Keratinocyte (primary cell): Measurements from ENCODE around the gene STK32C. TPM values are rescaled to one million over a fixed set of nuclear protein-coding genes. Genes with fewer than 3 reads are reported as not detected.

Experiments used
- DNase-seq: peaks from one replicate; pipeline ENCODE4 v3.0.0-alpha.2; 2011; ENCODE audit warnings: low read depth, missing footprints, low spot score
- FAIRE-seq: peaks from 2 replicates; lab custom pipeline; 2011; peaks lifted over from hg19 to GRCh38; lab: Jason Lieb, UNC
- H2AFZ ChIP-seq: 2 replicates; pipeline ENCODE4 v1.6.0; 2012; ENCODE audit warnings: low read length, control low read depth, inconsistent platforms; ENCODE audit not compliant: control insufficient read depth
- H3K27ac ChIP-seq: 2 replicates; pipeline ENCODE4 v1.5.1; 2011; ENCODE audit warnings: low read length; ENCODE audit not compliant: control insufficient read depth, insufficient read depth
- H3K27me3 ChIP-seq: 3 replicates; pipeline ENCODE4 v1.6.0; 2011; ENCODE audit warnings: low read length; ENCODE audit not compliant: control insufficient read depth, insufficient read depth; ENCODE audit errors: extremely low read depth
- H3K36me3 ChIP-seq, 2 experiments: 2 replicates in 1 of 2; 3 replicates in 1 of 2; pipeline ENCODE4 v1.5.1; 2011; ENCODE audit warnings: low read length in 2 of 2, mild to moderate bottlenecking in 1 of 2; ENCODE audit not compliant: control insufficient read depth in 2 of 2, insufficient read depth in 2 of 2; ENCODE audit errors: extremely low read depth in 1 of 2
- H3K4me1 ChIP-seq: 3 replicates; pipeline ENCODE4 v1.5.1; 2011; ENCODE audit warnings: low read length; ENCODE audit not compliant: control insufficient read depth, insufficient read depth; ENCODE audit errors: extremely low read depth
- H3K4me2 ChIP-seq: 3 replicates; pipeline ENCODE4 v1.6.0; 2011; ENCODE audit warnings: low read depth, low read length; ENCODE audit not compliant: control insufficient read depth, insufficient read depth; ENCODE audit errors: extremely low read depth
- H3K4me3 ChIP-seq, 3 experiments: fragments of 200-600 bp in 1 of 3; sonication (generic) in 1 of 3; 2 replicates in 2 of 3; 3 replicates in 1 of 3; pipeline ENCODE4 v1.5.1; 2011 to 2016; ENCODE audit warnings: low read length in 3 of 3, mild to moderate bottlenecking in 3 of 3, control low read depth in 2 of 3, inconsistent platforms in 1 of 3, low read depth in 1 of 3, mixed read lengths in 1 of 3, mixed run types in 1 of 3, moderate library complexity in 1 of 3; ENCODE audit not compliant: control insufficient read depth in 2 of 3, insufficient read depth in 2 of 3; ENCODE audit errors: extremely low read depth in 1 of 3
- H3K79me2 ChIP-seq: 2 replicates; pipeline ENCODE4 v1.6.0; 2012; ENCODE audit warnings: low read length; ENCODE audit not compliant: control insufficient read depth, insufficient read depth
- H3K9ac ChIP-seq: 3 replicates; pipeline ENCODE4 v1.6.0; 2011; ENCODE audit warnings: low read length; ENCODE audit not compliant: control insufficient read depth, insufficient read depth; ENCODE audit errors: extremely low read depth
- H3K9me1 ChIP-seq: 3 replicates; pipeline ENCODE4 v1.6.0; 2011; ENCODE audit warnings: low read length; ENCODE audit not compliant: control insufficient read depth, insufficient read depth; ENCODE audit errors: extremely low read depth
- H3K9me3 ChIP-seq: 2 replicates; pipeline ENCODE4 v1.5.1; 2012; ENCODE audit warnings: low read depth, low read length; ENCODE audit not compliant: control insufficient read depth
- H4K20me1 ChIP-seq: 3 replicates; pipeline ENCODE4 v1.6.0; 2011; ENCODE audit warnings: low read length; ENCODE audit not compliant: control insufficient read depth, insufficient read depth; ENCODE audit errors: extremely low read depth
- EZH2 ChIP-seq: IDR thresholded peaks from one replicate; pipeline ENCODE4 v1.6.1; 2012; ENCODE audit warnings: inconsistent platforms, mild to moderate bottlenecking, low read length, moderate library complexity
- dilution Hi-C: fragments of 300-500 bp; cut with MboI; formaldehyde crosslinking; loops from one replicate; pipeline ENCODE4 v1.7.0; 2020; ENCODE audit warnings: low sequenced_read_pairs; ENCODE audit not compliant: extremely low pct_ligation_motif_present
- polyA plus RNA-seq, 5 experiments: library from polyadenylated mRNA; depleted of rRNA in 3 of 5; stranded (reverse) in 3 of 5; stranded (forward) in 1 of 5; unstranded in 1 of 5; fragments of >200 nt; gene quantifications; 1 replicate in 1 of 5; 2 replicates in 3 of 5; 3 replicates in 1 of 5; pipeline versions ENCODE4 v1.2.1 to v1.2.3, GENCODE V29; 2011 to 2012; ENCODE audit warnings: missing spikeins in 2 of 5, low read depth in 1 of 5, low replicate concordance in 1 of 5
- TF ChIP-seq, protein P1 (sequence below), 3 experiments: IDR thresholded peaks in 1 of 3; conservative IDR thresholded peaks in 1 of 3; optimal IDR thresholded peaks in 1 of 3; 2 replicates in 2 of 3; 3 replicates in 1 of 3; pipeline versions ENCODE3 to v1.5.1; 2011; ENCODE audit warnings: low read length in 3 of 3, mild to moderate bottlenecking in 3 of 3, moderate library complexity in 2 of 3, control low read depth in 1 of 3, inconsistent platforms in 1 of 3; ENCODE audit not compliant: insufficient read depth in 2 of 3; ENCODE audit errors: extremely low read depth in 1 of 3

STK32C gene
- polyA plus RNA-seq, 1 donor (not counting 4 experiments of a cell fraction or from before 2014, with no cell fraction given), result 4.1 TPM

DNA sequence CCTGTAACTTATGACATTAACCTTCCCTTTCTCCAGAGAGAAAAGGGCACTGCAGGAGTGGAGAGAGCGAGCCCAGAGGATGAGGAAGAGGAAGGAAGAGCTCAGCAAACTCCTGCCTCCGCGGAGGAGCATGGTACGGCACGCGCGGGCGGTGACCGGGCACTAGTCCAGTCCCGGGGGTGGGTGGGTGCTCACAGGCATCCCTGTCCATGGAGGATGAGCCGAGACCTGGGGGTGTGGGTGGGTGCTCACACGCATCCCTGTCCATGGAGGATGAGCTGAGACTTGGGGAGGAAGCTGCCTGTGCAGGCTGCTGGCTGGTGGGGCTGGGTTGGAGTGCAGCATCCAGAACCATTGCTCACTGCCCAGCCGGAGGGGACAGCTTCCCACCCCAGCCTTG is 48.0 kb upstream of the STK32C start:
- no peaks in the 10 kb centered on the region for H3K4me1 ChIP-seq
- no peaks in the 10 kb centered on the region for H3K9me3 ChIP-seq
- no peak overlapping the region for H3K27ac ChIP-seq
- H3K27me3 ChIP-seq, result no peaks in the 10 kb centered on the region
- no peak overlapping the region for H2AFZ ChIP-seq
- H3K36me3 ChIP-seq, result no peaks in the 10 kb centered on the region
- TF ChIP-seq EZH2, result no peak
- TF ChIP-seq, protein P1, sequence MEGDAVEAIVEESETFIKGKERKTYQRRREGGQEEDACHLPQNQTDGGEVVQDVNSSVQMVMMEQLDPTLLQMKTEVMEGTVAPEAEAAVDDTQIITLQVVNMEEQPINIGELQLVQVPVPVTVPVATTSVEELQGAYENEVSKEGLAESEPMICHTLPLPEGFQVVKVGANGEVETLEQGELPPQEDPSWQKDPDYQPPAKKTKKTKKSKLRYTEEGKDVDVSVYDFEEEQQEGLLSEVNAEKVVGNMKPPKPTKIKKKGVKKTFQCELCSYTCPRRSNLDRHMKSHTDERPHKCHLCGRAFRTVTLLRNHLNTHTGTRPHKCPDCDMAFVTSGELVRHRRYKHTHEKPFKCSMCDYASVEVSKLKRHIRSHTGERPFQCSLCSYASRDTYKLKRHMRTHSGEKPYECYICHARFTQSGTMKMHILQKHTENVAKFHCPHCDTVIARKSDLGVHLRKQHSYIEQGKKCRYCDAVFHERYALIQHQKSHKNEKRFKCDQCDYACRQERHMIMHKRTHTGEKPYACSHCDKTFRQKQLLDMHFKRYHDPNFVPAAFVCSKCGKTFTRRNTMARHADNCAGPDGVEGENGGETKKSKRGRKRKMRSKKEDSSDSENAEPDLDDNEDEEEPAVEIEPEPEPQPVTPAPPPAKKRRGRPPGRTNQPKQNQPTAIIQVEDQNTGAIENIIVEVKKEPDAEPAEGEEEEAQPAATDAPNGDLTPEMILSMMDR (optimal IDR thresholded peaks at IDR 0.05 in 1 of 3, IDR thresholded peaks at IDR 0.05 in 1 of 3, conservative IDR thresholded peaks at IDR 0.05 in 1 of 3; ENCODE audit: extremely low read depth in 1 of 3, insufficient read depth in 2 of 3, low read length in 3 of 3), result no peak
- H3K4me2 ChIP-seq, result no peak overlapping the region
- H3K4me3 ChIP-seq, result no peak overlapping the region
- no peaks in the 10 kb centered on the region for H3K9me1 ChIP-seq
- dilution Hi-C loops, result no loop called here
- no peaks in the 10 kb centered on the region for H3K79me2 ChIP-seq
- H3K9ac ChIP-seq, result no peak overlapping the region
- DNase-seq, result no peak
- no peaks in the 10 kb centered on the region for H4K20me1 ChIP-seq
- FAIRE-seq, result no peak

DNA sequence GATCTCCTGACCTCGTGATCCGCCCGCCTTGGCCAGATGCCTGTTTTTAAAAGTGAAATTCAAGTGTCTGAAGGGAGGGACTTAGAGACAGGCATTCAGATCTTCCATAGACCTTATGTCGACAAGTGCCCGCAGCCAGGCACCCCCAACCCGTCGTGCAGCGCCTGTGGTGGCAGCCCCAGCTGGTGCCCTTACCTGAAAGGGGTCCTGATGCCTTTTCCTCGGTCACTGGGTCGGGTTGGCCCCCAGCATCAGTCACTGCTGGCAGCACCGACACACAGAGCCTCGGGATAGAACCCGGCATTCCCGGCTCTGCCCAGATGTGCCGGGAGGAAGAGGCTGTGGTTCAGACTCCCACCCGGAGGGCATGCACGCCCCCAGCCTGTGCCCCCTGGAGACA is 47.5 kb upstream of the STK32C start:
- no peak overlapping the region for H2AFZ ChIP-seq
- H3K36me3 ChIP-seq, result peaks cover 0 to 1% of the 10 kb centered on the region in 2 experiments
- H3K9me1 ChIP-seq, result no peaks in the 10 kb centered on the region
- no peak overlapping the region for H3K4me3 ChIP-seq
- no peaks in the 10 kb centered on the region for H4K20me1 ChIP-seq
- FAIRE-seq (no peak), DNase-seq (no peak)
- no peaks in the 10 kb centered on the region for H3K4me1 ChIP-seq
- H3K9me3 ChIP-seq, result no peaks in the 10 kb centered on the region
- H3K79me2 ChIP-seq, result no peaks in the 10 kb centered on the region
- H3K4me2 ChIP-seq, result no peak overlapping the region
- no peak overlapping the region for H3K9ac ChIP-seq
- no peaks in the 10 kb centered on the region for H3K27me3 ChIP-seq
- dilution Hi-C loops, result no loop called here
- no peak overlapping the region for H3K27ac ChIP-seq
- TF ChIP-seq EZH2, result no peak
- TF ChIP-seq, protein P1 (optimal IDR thresholded peaks at IDR 0.05 in 1 of 3, IDR thresholded peaks at IDR 0.05 in 1 of 3, conservative IDR thresholded peaks at IDR 0.05 in 1 of 3; ENCODE audit: extremely low read depth in 1 of 3, insufficient read depth in 2 of 3, low read length in 3 of 3), result no peak
